Measurements from ENCODE around the gene IGF1R.

DNA sequence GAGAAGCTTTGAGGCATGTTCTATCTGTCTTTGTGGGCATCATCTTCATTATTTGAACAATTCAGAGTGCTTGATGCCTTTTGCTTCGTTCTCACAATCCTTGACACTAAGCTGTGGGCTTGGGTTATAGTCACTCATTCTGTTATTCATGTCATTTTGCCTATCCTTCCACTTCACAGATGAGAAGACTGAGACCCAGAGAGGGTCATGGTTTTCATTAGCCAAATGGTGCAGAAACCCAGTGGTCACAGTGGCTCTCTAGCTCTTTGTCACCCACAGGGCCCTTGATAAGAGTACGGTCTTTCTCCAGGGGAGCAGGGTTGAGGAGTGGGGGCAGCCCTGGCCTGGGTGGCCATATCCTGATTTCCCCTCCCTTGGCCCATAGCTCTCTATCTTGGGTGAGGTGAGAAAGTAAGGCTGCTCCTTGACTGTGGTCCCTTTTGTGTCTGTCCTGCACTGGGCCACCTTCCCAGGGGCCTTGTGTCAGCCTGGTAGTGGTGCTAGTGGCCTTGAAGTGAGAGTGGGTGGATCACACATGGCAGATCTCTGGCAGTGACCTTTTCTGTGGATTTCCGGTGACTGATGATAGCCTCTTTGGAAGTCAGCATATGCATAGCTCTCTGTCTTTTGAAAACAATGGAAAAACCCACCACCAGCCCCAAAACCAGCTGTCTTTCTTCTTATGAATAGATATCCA is 130.1 kb downstream of the IGF1R start:
- TF ChIP-seq EZH2phosphoT487 (IDR thresholded peaks at IDR 0.05; ENCODE audit: low read depth, severe bottlenecking, unreplicated experiment): no peak
- TF ChIP-seq, protein P1, sequence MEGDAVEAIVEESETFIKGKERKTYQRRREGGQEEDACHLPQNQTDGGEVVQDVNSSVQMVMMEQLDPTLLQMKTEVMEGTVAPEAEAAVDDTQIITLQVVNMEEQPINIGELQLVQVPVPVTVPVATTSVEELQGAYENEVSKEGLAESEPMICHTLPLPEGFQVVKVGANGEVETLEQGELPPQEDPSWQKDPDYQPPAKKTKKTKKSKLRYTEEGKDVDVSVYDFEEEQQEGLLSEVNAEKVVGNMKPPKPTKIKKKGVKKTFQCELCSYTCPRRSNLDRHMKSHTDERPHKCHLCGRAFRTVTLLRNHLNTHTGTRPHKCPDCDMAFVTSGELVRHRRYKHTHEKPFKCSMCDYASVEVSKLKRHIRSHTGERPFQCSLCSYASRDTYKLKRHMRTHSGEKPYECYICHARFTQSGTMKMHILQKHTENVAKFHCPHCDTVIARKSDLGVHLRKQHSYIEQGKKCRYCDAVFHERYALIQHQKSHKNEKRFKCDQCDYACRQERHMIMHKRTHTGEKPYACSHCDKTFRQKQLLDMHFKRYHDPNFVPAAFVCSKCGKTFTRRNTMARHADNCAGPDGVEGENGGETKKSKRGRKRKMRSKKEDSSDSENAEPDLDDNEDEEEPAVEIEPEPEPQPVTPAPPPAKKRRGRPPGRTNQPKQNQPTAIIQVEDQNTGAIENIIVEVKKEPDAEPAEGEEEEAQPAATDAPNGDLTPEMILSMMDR (IDR thresholded peaks at IDR 0.05; ENCODE audit: poor library complexity): no peak
